Mononuclear cell (primary cell): ENCODE data around the gene HRG. TPM values are rescaled to one million over a fixed set of nuclear protein-coding genes. Genes with fewer than 3 reads are reported as not detected.

Experiments used
- H3K27me3 ChIP-seq: 2 replicates; pipeline ENCODE4 v1.6.0; 2011; ENCODE audit warnings: low read length, control low read depth; ENCODE audit not compliant: insufficient read depth
- H3K4me1 ChIP-seq: 2 replicates; pipeline ENCODE4 v1.5.1; 2011; ENCODE audit warnings: mild to moderate bottlenecking, low read length, control low read depth; ENCODE audit not compliant: insufficient read depth
- H3K4me3 ChIP-seq: 2 replicates; pipeline ENCODE4 v1.5.1; 2011; ENCODE audit warnings: mild to moderate bottlenecking, low read length, moderate library complexity
- H3K9me3 ChIP-seq: 2 replicates; pipeline ENCODE4 v1.5.1; 2011; ENCODE audit warnings: low read depth, mild to moderate bottlenecking, control low read depth, low read length
- total RNA-seq: library from RNA; depleted of rRNA; stranded (reverse); fragments of >200 nt; gene quantifications from one replicate; pipeline ENCODE4 v1.2.3, GENCODE V29; 2012

The HRG gene
- total RNA-seq, 1 donor = not detected

DNA sequence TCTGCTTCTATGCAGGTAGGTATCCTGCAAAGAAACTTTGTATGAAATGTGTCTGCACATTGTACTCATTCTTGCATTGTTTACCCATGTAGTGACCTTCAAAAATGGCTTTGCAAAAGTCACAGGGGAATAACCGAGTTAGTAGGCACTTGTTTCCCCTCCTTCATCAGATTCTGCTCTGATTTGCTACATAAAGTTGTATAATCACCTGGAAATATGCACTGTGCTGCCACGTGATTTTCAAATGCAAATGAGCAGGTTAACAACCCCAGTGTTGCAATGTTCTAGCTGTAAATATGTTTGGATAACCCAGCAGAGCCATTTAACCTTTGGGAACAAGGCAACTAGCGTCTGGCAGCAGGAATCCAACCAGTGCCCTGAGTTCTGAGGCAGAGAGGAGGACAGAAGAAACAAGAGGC lies 51.2 kb downstream of the HRG start, which contains the start of gene KNG1:
Gene KNG1, plus strand, starts transcription at position 321 of the 419 bp plus-strand sequence. CDS start 184 bp downstream, outside the sequence.
- no peaks in the 10 kb centered on the region for H3K9me3 ChIP-seq
- H3K4me3 ChIP-seq = no peak within 1 kb of the TSS
- H3K4me1 ChIP-seq = no peaks in the 10 kb centered on the region
- no peaks in the 10 kb centered on the region for H3K27me3 ChIP-seq

GRCh38 chr3:186719945-186720739 lies 54.3 kb downstream of the HRG start:
- no peaks in the 10 kb centered on the region for H3K4me1 ChIP-seq
- no peaks in the 10 kb centered on the region for H3K27me3 ChIP-seq
- no peaks in the 10 kb centered on the region for H3K9me3 ChIP-seq
- H3K4me3 ChIP-seq = no peak overlapping the region

DNA sequence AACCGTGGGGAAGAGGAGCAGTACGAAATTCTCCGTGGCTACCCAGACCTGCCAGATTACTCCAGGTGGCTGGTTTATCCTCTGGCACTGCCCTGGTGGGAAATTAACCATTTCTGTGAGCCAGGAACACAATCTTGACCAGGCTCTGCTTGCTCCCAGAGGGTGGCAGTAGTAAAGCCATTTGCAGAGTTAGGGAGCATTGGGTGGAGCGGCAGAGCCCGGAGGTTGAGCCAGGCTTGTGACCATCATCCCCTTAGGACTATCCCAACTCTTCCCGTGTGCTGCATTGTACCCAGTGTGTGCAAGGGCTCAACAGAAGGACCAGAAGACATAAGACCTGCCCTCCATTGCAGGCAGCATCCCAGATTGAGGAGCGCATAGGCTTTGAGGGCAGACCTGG lies 56.6 kb downstream of the HRG start:
- no peaks in the 10 kb centered on the region for H3K4me1 ChIP-seq
- no peak overlapping the region for H3K4me3 ChIP-seq
- no peaks in the 10 kb centered on the region for H3K27me3 ChIP-seq
- H3K9me3 ChIP-seq = no peaks in the 10 kb centered on the region

GRCh38 chr3:186724911-186725310 lies 59.1 kb downstream of the HRG start:
- Histone ChIP-seq H3K4me1 (no peaks in the 10 kb centered on the region), H3K9me3 (no peaks in the 10 kb centered on the region), H3K27me3 (no peaks in the 10 kb centered on the region), H3K4me3 (no peak overlapping the region)

Other genes starting within 250 kb of the HRG start
- 0.21 TPM for gene CRYGS, start 121.6 kb upstream of the HRG start, total RNA-seq
- gene TBCCD1, start 98.7 kb upstream of the HRG start, total RNA-seq = 8.4 TPM
- 44.3 TPM for gene DNAJB11, start 95.3 kb upstream of the HRG start, total RNA-seq
- not detected for gene AHSG, start 53.0 kb upstream of the HRG start, total RNA-seq
- gene FETUB, start 25.6 kb upstream of the HRG start, total RNA-seq = not detected
- 0.21 TPM for gene KNG1, start 51.3 kb downstream of the HRG start, total RNA-seq
- 1,243 TPM for gene EIF4A2, start 117.6 kb downstream of the HRG start, total RNA-seq
- gene RFC4, start 140.5 kb downstream of the HRG start, total RNA-seq = 9.3 TPM
- gene ADIPOQ, start 176.7 kb downstream of the HRG start, total RNA-seq = under 0.01 TPM